SW 1271 (cell line): ENCODE measurements around the gene NTNG1.

Experiments
- DNase-seq, 2 experiments: peaks; one replicate each; lab custom pipeline; 2025; lab: John Stamatoyannopoulos, UW

NTNG1 gene

GRCh38 chr1:107262467-107263286 is 121.8 kb downstream of the NTNG1 start:
- no peak for DNase-seq

DNA sequence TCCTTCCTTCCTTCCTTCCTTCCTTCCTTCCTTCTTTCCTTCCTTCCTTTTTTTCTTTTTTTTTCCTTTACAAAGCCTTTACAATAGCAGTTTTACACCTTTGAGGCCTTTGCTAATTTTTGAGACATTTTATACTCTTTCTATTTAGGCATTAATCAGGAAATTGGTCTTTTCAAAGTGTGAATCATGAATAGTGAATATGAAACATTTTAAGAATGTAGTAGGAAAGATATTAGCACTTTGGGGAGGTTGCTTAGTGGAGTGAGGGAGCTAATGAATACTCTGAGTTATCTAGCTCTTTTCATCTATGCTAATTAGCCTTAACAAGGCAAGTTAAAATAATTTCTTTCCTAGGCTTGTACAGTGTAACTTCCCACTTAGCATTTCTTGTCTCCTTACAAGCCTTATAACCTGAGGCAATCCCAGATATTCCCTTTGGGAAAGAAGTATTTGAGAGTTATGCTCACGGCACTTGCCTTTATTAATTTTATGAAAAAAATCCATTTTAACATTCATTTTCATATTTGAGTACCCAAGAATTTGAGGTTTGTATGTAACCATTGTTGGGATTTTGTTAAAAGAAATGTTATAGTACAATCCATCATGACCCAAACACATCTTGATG is 122.6 kb downstream of the NTNG1 start:
- no peak for DNase-seq

DNA sequence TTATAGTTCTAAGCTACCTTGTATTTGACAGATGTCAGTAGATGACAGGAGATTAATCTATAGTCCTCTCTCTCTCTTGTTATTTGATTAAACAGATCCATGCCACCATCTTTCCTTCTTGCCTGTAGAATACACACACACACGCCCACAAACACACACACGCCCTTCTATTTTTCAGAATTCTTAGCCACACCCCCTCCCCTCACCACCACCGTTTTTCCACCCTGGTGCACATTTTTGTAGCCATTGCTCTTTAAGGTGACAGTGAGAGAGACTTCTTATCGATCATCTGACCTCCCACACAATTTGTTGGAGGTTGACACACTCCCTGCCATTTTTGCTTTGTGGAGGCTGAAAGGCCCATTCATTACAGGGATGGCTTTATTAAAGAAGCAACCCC is 123.2 kb downstream of the NTNG1 start:
- no peak for DNase-seq

DNA sequence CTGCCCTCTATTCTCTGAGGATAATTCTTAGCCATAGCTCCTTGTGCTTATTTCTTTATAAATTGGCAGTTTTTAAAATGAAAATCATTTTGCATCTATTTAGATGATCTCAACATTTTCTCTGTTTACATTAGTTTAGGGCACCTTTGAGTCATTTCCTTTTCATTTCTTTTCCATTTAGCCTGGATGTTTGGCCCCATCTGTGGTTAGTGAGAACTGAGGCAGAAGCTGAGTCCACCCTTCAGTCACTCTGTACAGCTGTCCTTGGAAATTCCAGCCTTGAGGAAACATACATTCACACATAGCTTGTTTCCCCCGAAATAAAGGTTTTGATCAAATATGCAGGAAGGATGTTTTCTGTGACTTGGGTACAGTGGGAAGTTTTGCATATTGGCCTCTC is 123.7 kb downstream of the NTNG1 start:
- DNase-seq: no peak

GRCh38 chr1:107267489-107267888 is 126.7 kb downstream of the NTNG1 start:
- no peak for DNase-seq

- DNase-seq: no peak
These were observed 131.5 kb downstream of the NTNG1 start for GRCh38 chr1:107272321-107272720.

DNA sequence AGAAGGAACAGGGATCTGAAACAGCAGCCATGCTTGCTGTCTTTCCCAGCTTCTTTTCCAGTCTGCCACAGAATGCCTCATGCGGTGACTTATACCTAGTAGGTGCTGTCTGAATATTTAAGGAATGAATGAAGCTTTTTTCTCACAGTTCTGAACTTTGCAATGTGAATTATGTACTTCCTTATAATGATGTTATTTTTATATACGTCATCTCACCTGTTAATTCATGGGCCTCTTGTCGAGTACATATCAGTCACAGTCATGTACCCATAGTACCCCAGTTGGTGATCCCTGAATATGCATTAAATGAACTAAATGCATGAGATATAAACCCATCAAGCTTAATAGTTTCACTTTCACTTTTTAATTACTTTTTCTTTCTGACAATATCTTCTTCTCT is 132.7 kb downstream of the NTNG1 start:
- DNase-seq: no peak

DNA sequence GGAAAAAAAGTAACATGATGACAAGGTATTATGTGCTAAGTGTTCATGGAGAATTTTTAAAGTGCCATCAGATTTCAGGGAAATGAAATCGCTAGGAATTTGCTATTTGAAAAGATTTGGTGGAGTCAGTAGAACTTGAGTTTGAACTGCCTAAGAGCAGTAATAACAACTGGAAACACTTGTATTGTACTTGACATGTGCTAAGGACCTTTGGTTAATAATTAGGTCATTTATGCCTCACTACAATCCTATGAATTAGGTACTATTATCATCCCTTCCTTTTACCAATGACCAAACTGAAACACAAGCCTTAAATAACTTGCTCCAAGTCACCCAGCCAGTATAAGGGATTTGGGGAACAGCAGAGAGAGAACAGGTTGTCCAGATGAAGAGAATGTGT is 133.4 kb downstream of the NTNG1 start:
- DNase-seq: no peak

GRCh38 chr1:107276247-107276646 is 135.4 kb downstream of the NTNG1 start:
- DNase-seq: no peak

- peak in 1 of 2 experiments; percentile 25 for DNase-seq
These were observed 136.2 kb downstream of the NTNG1 start for GRCh38 chr1:107277022-107277421.

DNA sequence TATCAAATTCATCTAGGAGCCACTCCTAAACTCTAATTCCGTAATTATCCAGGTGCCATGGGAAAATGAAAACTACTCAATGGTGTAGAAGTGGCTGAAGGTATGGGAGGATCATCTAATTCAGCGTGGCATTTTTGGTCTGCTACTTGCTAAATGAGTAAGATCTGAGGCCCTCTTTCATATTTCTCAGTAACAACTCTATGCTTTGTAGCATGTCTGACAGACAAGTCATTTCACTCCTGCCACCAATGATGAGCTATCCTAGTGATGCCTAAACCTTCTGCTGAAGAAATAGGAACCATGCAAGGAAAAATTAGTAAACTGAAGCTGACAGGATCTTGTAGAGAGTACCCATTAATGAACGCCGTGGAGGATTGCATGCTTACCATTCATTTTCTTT is 145.3 kb downstream of the NTNG1 start:
- no peak for DNase-seq

DNA sequence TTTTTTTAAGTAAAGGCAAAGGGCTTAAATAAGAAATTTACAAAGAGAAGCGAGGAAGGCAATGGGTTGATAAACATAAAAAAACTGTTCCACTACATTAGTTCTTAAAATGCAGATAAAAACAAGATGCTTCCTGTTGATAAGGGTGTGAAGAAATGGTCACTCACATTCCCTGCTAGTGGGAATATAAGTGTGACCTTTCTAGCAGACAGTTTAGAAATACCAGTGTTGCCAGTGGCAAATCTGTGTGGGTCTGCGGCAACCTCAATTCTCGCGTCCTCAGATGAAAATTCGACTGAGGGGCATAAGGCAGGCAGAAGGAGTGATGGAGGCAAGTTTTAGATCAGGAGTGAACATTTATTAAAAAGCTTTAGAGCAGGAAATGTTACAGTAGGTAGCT is 151.1 kb downstream of the NTNG1 start:
- DNase-seq: no peak

- DNase-seq: no peak
These were observed 153.2 kb downstream of the NTNG1 start for GRCh38 chr1:107293901-107294613.

DNA sequence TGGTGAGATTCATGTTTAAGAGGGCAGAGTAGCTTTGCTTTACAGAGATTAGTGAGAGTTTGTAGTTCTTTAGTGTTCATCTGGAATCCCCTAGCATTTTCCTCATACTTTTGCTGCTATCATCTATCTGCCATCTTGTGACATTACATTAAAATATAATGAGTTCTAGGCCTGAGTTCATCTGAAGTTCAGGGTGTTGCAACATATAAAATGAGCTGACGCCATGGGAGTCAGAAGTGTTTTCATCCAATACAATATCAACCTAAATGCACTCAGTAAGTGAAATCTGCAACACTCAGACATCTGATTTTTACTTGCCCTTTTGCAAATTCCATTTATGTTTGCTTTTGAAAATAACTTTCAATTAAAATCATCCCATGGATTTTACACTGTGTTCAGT is 153.8 kb downstream of the NTNG1 start:
- DNase-seq: no peak

DNA sequence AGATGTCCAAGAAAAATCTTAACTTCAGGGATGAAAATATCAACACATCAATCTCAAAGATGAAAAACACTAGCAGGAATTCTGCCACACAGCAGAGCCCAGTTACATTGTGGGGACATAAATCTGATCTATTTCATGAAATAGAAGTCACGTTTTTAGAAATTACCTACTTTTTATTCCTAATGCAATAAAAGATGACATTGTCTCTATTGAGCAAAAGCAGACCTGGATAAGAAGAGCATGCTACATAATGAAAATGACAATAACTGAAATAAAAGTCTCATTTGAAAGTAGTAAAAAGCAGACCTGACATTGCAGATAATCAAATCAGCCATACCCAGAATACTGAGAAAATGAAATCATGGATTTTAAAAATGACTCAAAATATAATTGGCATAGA is 156.8 kb downstream of the NTNG1 start:
- DNase-seq: no peak

DNA sequence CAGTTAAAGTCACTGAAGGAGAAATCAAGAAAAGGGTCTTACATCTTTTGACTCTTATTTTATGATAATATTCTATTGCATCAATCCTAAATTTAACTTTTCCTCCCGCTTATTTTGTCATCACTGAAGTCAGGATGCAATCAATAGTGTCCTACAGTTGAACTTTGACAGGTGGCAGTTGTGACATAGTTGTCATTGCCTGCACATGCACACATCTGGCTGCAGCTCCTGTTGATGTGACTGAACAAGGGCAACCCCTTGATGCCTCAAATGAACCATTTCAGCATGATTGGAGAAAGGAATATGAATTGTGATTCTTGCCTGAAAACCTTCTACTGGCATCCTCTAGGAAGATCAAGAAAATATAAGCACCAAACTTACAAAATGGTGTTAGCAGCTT is 157.7 kb downstream of the NTNG1 start:
- DNase-seq: no peak

GRCh38 chr1:107299521-107299920 is 158.7 kb downstream of the NTNG1 start:
- no peak for DNase-seq

- no peak for DNase-seq
These were observed 169.1 kb downstream of the NTNG1 start for GRCh38 chr1:107309962-107310361.

DNA sequence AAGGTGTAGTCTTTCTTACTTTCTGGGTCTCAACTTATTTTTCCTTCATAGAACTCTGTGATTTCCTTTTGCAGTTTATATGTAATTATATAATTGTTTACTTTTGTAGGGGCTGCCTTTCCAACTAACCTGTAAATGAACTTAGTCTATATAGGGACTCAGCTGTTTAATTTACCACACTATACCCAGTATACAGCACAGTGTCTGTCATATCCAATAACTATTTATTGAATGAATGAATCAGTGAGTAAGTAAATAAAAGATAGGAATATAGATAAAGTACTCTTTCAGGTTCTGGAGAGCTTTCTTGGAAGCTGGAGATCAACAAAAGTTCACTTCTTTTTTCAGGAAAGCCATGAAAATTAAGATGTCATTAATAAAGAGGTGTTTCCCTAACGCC is 174.8 kb downstream of the NTNG1 start:
- no peak for DNase-seq

GRCh38 chr1:107318932-107319331 is 178.1 kb downstream of the NTNG1 start:
- DNase-seq: no peak

- no peak for DNase-seq
These were observed 182.9 kb downstream of the NTNG1 start for GRCh38 chr1:107323784-107324183.

- no peak for DNase-seq
These were observed 186.1 kb downstream of the NTNG1 start for GRCh38 chr1:107326824-107327445.

- no peak for DNase-seq
These were observed 186.6 kb downstream of the NTNG1 start for GRCh38 chr1:107327446-107327845.
